ENCODE results near the gene CDCA3.

- TF ChIP-seq CTCF (conservative IDR thresholded peaks at IDR 0.05; ENCODE audit: low read depth, low read length) (no peak), EZH2 (IDR thresholded peaks at IDR 0.05; ENCODE audit: borderline replicate concordance, low read depth, low read length, poor library complexity, severe bottlenecking) (no peak)
Measured at GRCh38 chr12:6824085-6824775, 26.9 kb downstream of the CDCA3 start.
